Prostate gland (tissue), 2 donors: Measurements from ENCODE around the gene B4GALT5.

Source experiments
- POLR2A ChIP-seq: fragments of 450-650 bp; IDR thresholded peaks from one replicate; pipeline ENCODE4 v1.6.1; 2016; ENCODE audit warnings: antibody characterized with exemption, mild to moderate bottlenecking
- TF ChIP-seq, protein P1 (sequence below), 4 experiments: fragments of 200-600 bp in 2 of 4; fragments of 450-650 bp in 2 of 4; sonication (generic) in 2 of 4; IDR thresholded peaks; 1 replicate in 3 of 4; 2 replicates in 1 of 4; pipeline ENCODE4 v1.5.1; 2016 to 2019; ENCODE audit warnings: antibody characterized with exemption in 4 of 4, mild to moderate bottlenecking in 2 of 4, moderate library complexity in 2 of 4

DNA sequence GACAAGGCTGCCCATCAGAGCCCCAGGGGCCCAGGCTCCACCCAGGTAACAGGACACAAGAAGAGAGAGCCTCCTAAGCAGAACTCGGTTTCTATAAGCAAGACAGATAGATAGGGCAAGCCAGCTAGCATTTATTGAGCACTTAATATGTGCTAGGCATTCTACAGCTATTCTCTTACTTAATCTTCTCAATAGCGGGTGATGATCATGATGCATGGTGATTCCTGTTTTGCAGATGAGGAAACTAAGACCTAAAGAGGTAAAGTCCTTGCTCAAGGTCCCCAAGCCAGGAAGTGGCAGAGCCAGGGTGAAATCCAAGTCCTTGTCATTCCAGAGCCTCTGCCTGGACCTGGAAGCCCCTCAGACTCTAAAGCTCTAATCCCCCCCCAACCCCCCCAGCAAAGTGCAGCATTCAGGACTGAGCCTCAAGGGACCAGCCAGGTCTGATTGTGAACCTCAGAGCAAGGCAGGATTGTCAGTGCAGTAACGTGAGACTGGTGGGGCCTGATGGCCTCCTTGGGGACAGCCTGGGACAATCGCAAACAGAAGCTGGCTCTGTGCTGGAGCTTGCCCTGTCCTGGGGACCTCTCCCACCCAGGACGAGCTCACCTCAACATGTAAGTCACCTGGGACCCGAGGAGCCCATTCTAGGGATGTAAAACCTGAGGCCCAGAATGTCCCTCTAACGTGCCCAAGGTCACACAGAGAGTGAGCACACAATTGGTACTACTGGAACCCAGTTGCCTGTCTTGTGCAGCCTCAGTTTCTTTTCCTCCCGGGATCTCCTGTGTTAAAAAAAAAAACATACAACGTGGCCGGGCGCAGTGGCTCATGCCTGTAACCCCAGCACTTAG, 97.3 kb downstream of the B4GALT5 start:
- TF ChIP-seq, protein P1, sequence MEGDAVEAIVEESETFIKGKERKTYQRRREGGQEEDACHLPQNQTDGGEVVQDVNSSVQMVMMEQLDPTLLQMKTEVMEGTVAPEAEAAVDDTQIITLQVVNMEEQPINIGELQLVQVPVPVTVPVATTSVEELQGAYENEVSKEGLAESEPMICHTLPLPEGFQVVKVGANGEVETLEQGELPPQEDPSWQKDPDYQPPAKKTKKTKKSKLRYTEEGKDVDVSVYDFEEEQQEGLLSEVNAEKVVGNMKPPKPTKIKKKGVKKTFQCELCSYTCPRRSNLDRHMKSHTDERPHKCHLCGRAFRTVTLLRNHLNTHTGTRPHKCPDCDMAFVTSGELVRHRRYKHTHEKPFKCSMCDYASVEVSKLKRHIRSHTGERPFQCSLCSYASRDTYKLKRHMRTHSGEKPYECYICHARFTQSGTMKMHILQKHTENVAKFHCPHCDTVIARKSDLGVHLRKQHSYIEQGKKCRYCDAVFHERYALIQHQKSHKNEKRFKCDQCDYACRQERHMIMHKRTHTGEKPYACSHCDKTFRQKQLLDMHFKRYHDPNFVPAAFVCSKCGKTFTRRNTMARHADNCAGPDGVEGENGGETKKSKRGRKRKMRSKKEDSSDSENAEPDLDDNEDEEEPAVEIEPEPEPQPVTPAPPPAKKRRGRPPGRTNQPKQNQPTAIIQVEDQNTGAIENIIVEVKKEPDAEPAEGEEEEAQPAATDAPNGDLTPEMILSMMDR (IDR thresholded peaks at IDR 0.05) = no peak
- no peak for TF ChIP-seq POLR2A
